PC-3 (cell line): ENCODE data around the gene PXN. TPM values are rescaled to one million over a fixed set of nuclear protein-coding genes. Genes with fewer than 3 reads are reported as not detected.

ENCODE experiments used
- ATAC-seq: fragments of 200-7000 bp; cut with Tn5 transposase; 2 replicates; pipeline ENCODE4 v1.9.1; 2020; ENCODE audit warnings: mild to moderate bottlenecking, moderate library complexity
- BruUV-seq: library from RNA; stranded (reverse); fragments of 400-500 nt; replicated peaks from 2 replicates; lab custom pipeline; 2021; lab: Mats Ljungman, UMichigan
- CTCF ChIA-PET: fragments of 300-600 bp; sonication (Branson Sonifier 250); formaldehyde crosslinking; loops from one replicate; lab custom pipeline; 2022; ENCODE audit warnings: antibody characterized with exemption; lab: Charles Lee
- POLR2A ChIA-PET: fragments of 300-600 bp; sonication (Branson Sonifier 250); formaldehyde crosslinking; loops from one replicate; lab custom pipeline; 2022; ENCODE audit warnings: antibody characterized with exemption; ENCODE audit not compliant: unreplicated experiment; lab: Charles Lee
- DNase-seq: peaks from one replicate; pipeline ENCODE4 v3.0.0-alpha.2; 2015
- H2AFZ ChIP-seq: fragments of 300-600 bp; sonication (generic); 2 replicates; pipeline ENCODE4 v1.6.0; 2016; ENCODE audit warnings: antibody characterized with exemption, low read length
- H3F3A ChIP-seq: fragments of 300-600 bp; sonication (generic); one replicate; pipeline ENCODE4 v1.6.0; 2017; ENCODE audit warnings: antibody characterized with exemption, low read length, control low read depth, mild to moderate bottlenecking; ENCODE audit not compliant: unreplicated experiment
- H3K27ac ChIP-seq: fragments of 300-600 bp; sonication (generic); 2 replicates; pipeline ENCODE4 v1.5.1; 2016; ENCODE audit warnings: mild to moderate bottlenecking, low read length
- H3K27me3 ChIP-seq: fragments of 300-600 bp; sonication (generic); 2 replicates; pipeline ENCODE4 v1.6.1; 2016; ENCODE audit warnings: low read length, mixed read lengths
- H3K36me3 ChIP-seq: fragments of 300-600 bp; sonication (generic); 2 replicates; pipeline ENCODE4 v1.6.1; 2016; ENCODE audit warnings: low read depth, mixed run types, low read length, mixed read lengths
- H3K4me1 ChIP-seq: fragments of 300-600 bp; sonication (generic); 2 replicates; pipeline ENCODE4 v1.5.1; 2016; ENCODE audit warnings: low read length; ENCODE audit not compliant: insufficient read depth
- H3K4me2 ChIP-seq: fragments of 300-600 bp; sonication (generic); 2 replicates; pipeline ENCODE4 v1.6.0; 2016; ENCODE audit warnings: low read length
- H3K4me3 ChIP-seq: fragments of 300-600 bp; sonication (generic); 2 replicates; pipeline ENCODE4 v1.5.1; 2016; ENCODE audit warnings: mild to moderate bottlenecking, low read length, mixed read lengths
- H3K79me2 ChIP-seq: fragments of 300-600 bp; sonication (generic); 2 replicates; pipeline ENCODE4 v1.6.1; 2017; ENCODE audit warnings: low read length, mixed read lengths
- H3K9ac ChIP-seq: fragments of 300-600 bp; sonication (generic); 2 replicates; pipeline ENCODE4 v1.6.0; 2016; ENCODE audit warnings: mild to moderate bottlenecking, low read length
- H3K9me2 ChIP-seq: fragments of 300-600 bp; sonication (generic); replicated peaks from 2 replicates; pipeline ENCODE4 v1.6.1; 2016; ENCODE audit warnings: mixed run types, low read length, mixed read lengths
- H3K9me3 ChIP-seq: fragments of 300-600 bp; sonication (generic); 2 replicates; pipeline ENCODE4 v1.6.1; 2016; ENCODE audit warnings: low read length, mixed read lengths
- H4K20me1 ChIP-seq: fragments of 300-600 bp; sonication (generic); 2 replicates; pipeline ENCODE4 v1.6.1; 2016; ENCODE audit warnings: low read length, mixed read lengths
- CTCF ChIP-seq: fragments of 300-600 bp; sonication (generic); conservative IDR thresholded peaks from 2 replicates; pipeline ENCODE4 v1.5.1; 2017; ENCODE audit warnings: antibody characterized with exemption, low read depth, mild to moderate bottlenecking, low read length
- EZH2 ChIP-seq: fragments of 300-600 bp; sonication (generic); IDR thresholded peaks from one replicate; pipeline ENCODE4 v1.6.1; 2017; ENCODE audit warnings: antibody characterized with exemption, mild to moderate bottlenecking, low read length; ENCODE audit not compliant: unreplicated experiment
- EZH2phosphoT487 ChIP-seq: fragments of 300-600 bp; sonication (generic); IDR thresholded peaks from 2 replicates; pipeline ENCODE4 v1.6.1; 2018; ENCODE audit warnings: mild to moderate bottlenecking, antibody characterized with exemption, low read length, borderline replicate concordance
- intact Hi-C: fragments of 100-400 bp; cut with micrococcal nuclease; formaldehyde crosslinking; loops from 2 replicates; pipeline ENCODE4 v1.9.0; 2023
- total RNA-seq: library from RNA; depleted of rRNA; stranded (reverse); fragments of >200 nt; gene quantifications from 2 replicates; pipeline ENCODE4 v1.2.3, GENCODE V29; 2014

PXN gene
- total RNA-seq, 1 experiment from 2014 or later: 313 TPM

- no TSS peak for BruUV-seq
- Histone ChIP-seq H3K4me2 (no peak overlapping the region), H4K20me1 (peaks cover 60% of the 10 kb centered on the region), H3K36me3 (peaks cover 74% of the 10 kb centered on the region), H3K27ac (no peak overlapping the region), H3F3A (peaks cover 5% of the 10 kb centered on the region), H3K79me2 (peaks cover 96% of the 10 kb centered on the region), H2AFZ (no peak overlapping the region), H3K4me3 (no peak overlapping the region), H3K4me1 (peaks cover 27% of the 10 kb centered on the region), H3K9ac (no peak overlapping the region), H3K9me2 (no peaks in the 10 kb centered on the region), H3K27me3 (no peaks in the 10 kb centered on the region), H3K9me3 (no peaks in the 10 kb centered on the region)
- DNase-seq (no peak), ATAC-seq (no peak)
- ChIA-PET POLR2A (interaction anchor here (0.6 to 1.1 kb wide), 2 partner anchors 67 to 106 kb away, joined by 3 to 4 read pairs; no protein-coding TSS in a partner anchor), CTCF (no interaction called here)
- intact Hi-C loops: no loop called here
- TF ChIP-seq EZH2 (no peak), EZH2phosphoT487 (no peak), CTCF (no peak)
Observed at GRCh38 chr12:120224304-120225199, 41.0 kb downstream of the PXN start.

GRCh38 chr12:120223458-120224303 lies 41.8 kb downstream of the PXN start:
- Histone ChIP-seq H3K9me3 (no peaks in the 10 kb centered on the region), H3K36me3 (peaks cover 83% of the 10 kb centered on the region), H4K20me1 (peaks cover 68% of the 10 kb centered on the region), H3K9me2 (no peaks in the 10 kb centered on the region), H3K4me1 (peaks cover 18% of the 10 kb centered on the region), H3K27ac (no peak overlapping the region), H3K79me2 (peaks cover 92% of the 10 kb centered on the region), H2AFZ (no peak overlapping the region), H3K4me3 (no peak overlapping the region), H3K9ac (no peak overlapping the region), H3K27me3 (no peaks in the 10 kb centered on the region), H3F3A (no peaks in the 10 kb centered on the region), H3K4me2 (no peak overlapping the region)
- POLR2A ChIA-PET: interaction anchor here (0.6 to 1.1 kb wide), 2 partner anchors 22 to 68 kb away, joined by 3 to 4 read pairs; no protein-coding TSS in a partner anchor
- no TSS peak for BruUV-seq
- ATAC-seq (no peak), DNase-seq (no peak)
- TF ChIP-seq CTCF (no peak), EZH2 (no peak), EZH2phosphoT487 (no peak)
- intact Hi-C loops: no loop called here
- CTCF ChIA-PET: no interaction called here
